ENCODE results near the gene ADGRL1.

DNA sequence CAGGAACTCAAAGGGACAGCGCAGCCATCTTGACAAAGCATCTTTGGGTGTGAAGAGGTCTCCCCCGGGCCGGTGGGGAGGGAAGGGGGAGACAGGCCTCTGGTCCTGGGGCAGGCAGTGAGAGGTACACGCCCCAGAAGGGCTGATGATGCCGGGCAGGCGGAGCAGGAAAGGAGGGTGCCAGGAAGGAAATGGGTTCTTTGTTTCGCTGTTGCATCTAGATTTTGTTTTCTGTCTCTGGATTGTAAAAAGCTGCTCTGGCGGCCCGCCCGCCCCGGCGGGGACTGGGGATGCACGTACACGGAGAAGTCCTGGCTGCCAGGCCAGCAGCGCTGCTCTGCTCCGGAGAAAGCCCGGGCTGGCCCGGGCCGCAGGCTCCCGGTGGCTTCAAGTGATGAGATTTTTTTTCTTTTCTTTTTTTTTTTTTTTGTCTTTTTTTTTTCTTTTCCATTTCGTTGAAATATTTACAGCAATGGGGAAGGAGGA is 56.4 kb downstream of the ADGRL1 start:
- TF ChIP-seq, protein P1, sequence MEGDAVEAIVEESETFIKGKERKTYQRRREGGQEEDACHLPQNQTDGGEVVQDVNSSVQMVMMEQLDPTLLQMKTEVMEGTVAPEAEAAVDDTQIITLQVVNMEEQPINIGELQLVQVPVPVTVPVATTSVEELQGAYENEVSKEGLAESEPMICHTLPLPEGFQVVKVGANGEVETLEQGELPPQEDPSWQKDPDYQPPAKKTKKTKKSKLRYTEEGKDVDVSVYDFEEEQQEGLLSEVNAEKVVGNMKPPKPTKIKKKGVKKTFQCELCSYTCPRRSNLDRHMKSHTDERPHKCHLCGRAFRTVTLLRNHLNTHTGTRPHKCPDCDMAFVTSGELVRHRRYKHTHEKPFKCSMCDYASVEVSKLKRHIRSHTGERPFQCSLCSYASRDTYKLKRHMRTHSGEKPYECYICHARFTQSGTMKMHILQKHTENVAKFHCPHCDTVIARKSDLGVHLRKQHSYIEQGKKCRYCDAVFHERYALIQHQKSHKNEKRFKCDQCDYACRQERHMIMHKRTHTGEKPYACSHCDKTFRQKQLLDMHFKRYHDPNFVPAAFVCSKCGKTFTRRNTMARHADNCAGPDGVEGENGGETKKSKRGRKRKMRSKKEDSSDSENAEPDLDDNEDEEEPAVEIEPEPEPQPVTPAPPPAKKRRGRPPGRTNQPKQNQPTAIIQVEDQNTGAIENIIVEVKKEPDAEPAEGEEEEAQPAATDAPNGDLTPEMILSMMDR (IDR thresholded peaks at IDR 0.05), result no peak
- no peak for TF ChIP-seq EP300 (IDR thresholded peaks at IDR 0.05)

Measured in stomach (tissue), 4 donors.